HepG2 (cell line): ENCODE results near the gene USP2. TPM values are rescaled to one million over a fixed set of nuclear protein-coding genes. Genes with fewer than 3 reads are reported as not detected.

ENCODE experiments used
- ELF3 ChIP-seq: IDR thresholded peaks from 2 replicates; pipeline ENCODE4 v1.6.1; 2016; ENCODE audit warnings: missing genetic modification reagents, missing compliant biosample characterization
- KAT8 ChIP-seq: IDR thresholded peaks from 2 replicates; pipeline ENCODE4 v1.6.1; 2016; ENCODE audit warnings: missing genetic modification reagents, missing compliant biosample characterization
- KMT2B ChIP-seq: IDR thresholded peaks from 2 replicates; pipeline ENCODE4 v1.6.1; 2016; ENCODE audit warnings: missing genetic modification reagents, missing compliant biosample characterization
- MATR3 ChIP-seq: sonication (generic); formaldehyde crosslinking; IDR thresholded peaks from 2 replicates; pipeline ENCODE4 v1.4.0; 2020; ENCODE audit warnings: missing genetic modification reagents
- NKX3-1 ChIP-seq: sonication (generic); formaldehyde crosslinking; IDR thresholded peaks from 2 replicates; pipeline ENCODE4 v1.5.0; 2020; ENCODE audit warnings: missing genetic modification reagents
- NR2F2 ChIP-seq: IDR thresholded peaks from 2 replicates; pipeline ENCODE4 v1.6.1; 2012; ENCODE audit warnings: low read depth, inconsistent platforms, borderline replicate concordance
- PCBP2 ChIP-seq: fragments of 200-400 bp; formaldehyde crosslinking; optimal IDR thresholded peaks from 2 replicates; pipeline ENCODE3; 2018; ENCODE audit warnings: low read length, low read depth; ENCODE audit not compliant: poor library complexity, severe bottlenecking
- PHF20 ChIP-seq: sonication (generic); formaldehyde crosslinking; IDR thresholded peaks from 2 replicates; pipeline ENCODE4 v1.5.0; 2020; ENCODE audit warnings: mild to moderate bottlenecking, missing genetic modification reagents
- PPARG ChIP-seq: conservative IDR thresholded peaks from 2 replicates; pipeline ENCODE4 v1.6.1; 2016; ENCODE audit warnings: missing biosample characterization, missing genetic modification reagents
- REL ChIP-seq: sonication (generic); formaldehyde crosslinking; conservative IDR thresholded peaks from 2 replicates; pipeline ENCODE4 v1.8.0; 2022; ENCODE audit warnings: mild to moderate bottlenecking, missing genetic modification reagents, moderate library complexity
- RXRA ChIP-seq: sonication (generic); formaldehyde crosslinking; IDR thresholded peaks from 2 replicates; pipeline ENCODE4 v1.5.1; 2020; ENCODE audit warnings: missing genetic modification reagents
- SAFB2 ChIP-seq: sonication (generic); formaldehyde crosslinking; IDR thresholded peaks from 2 replicates; pipeline ENCODE4 v1.5.1; 2020; ENCODE audit warnings: missing genetic modification reagents, low read depth, mild to moderate bottlenecking, borderline replicate concordance
- ZKSCAN8 ChIP-seq: IDR thresholded peaks from 2 replicates; pipeline ENCODE4 v1.6.1; 2016; ENCODE audit warnings: borderline replicate concordance, missing genetic modification reagents, missing compliant biosample characterization
- ZNF318 ChIP-seq: sonication (generic); formaldehyde crosslinking; IDR thresholded peaks from 2 replicates; pipeline ENCODE4 v1.4.0; 2020; ENCODE audit warnings: mild to moderate bottlenecking, missing genetic modification reagents
- ZNF367 ChIP-seq: sonication (generic); formaldehyde crosslinking; IDR thresholded peaks from 2 replicates; pipeline ENCODE4 v1.4.0; 2020; ENCODE audit warnings: missing genetic modification reagents, borderline replicate concordance
- ZNF550 ChIP-seq: sonication (generic); formaldehyde crosslinking; IDR thresholded peaks from 2 replicates; pipeline ENCODE4 v1.4.0; 2020; ENCODE audit warnings: mild to moderate bottlenecking, missing genetic modification reagents, borderline replicate concordance
- ZNF570 ChIP-seq: sonication (generic); formaldehyde crosslinking; IDR thresholded peaks from 2 replicates; pipeline ENCODE4 v1.4.0; 2020; ENCODE audit warnings: mild to moderate bottlenecking, missing genetic modification reagents, borderline replicate concordance
- ZNF598 ChIP-seq: sonication (generic); formaldehyde crosslinking; IDR thresholded peaks from 2 replicates; pipeline ENCODE4 v1.5.1; 2020; ENCODE audit warnings: mild to moderate bottlenecking, missing genetic modification reagents, borderline replicate concordance
- ZNF816 ChIP-seq: sonication (generic); formaldehyde crosslinking; IDR thresholded peaks from 2 replicates; pipeline ENCODE4 v1.8.0; 2022; ENCODE audit warnings: missing genetic modification reagents, mild to moderate bottlenecking, borderline replicate concordance
- ZSCAN9 ChIP-seq: IDR thresholded peaks from 2 replicates; pipeline ENCODE4 v1.6.1; 2016; ENCODE audit warnings: borderline replicate concordance
- polyA plus RNA-seq, 8 experiments: library from polyadenylated mRNA; depleted of rRNA in 3 of 8; stranded (reverse) in 7 of 8; unstranded in 1 of 8; fragments of >200 nt; fragmentation: Illumina TruSeq in 4 of 8; extraction: Trizol in 4 of 8; gene quantifications; 2 replicates each; pipeline versions ENCODE4 v1.2.1 to v1.2.3, GENCODE V29; 2011 to 2016; ENCODE audit warnings: low read depth in 4 of 8, missing spikeins in 1 of 8, mixed read lengths in 1 of 8; ENCODE audit not compliant: insufficient read depth in 1 of 8
- total RNA-seq, 5 experiments: library from RNA; depleted of rRNA; stranded (reverse); fragments of >200 nt; fragmentation: Illumina TruSeq; extraction: Trizol; gene quantifications; 2 replicates each; pipeline ENCODE4 v1.2.3, GENCODE V29; 2016; ENCODE audit warnings: low read depth in 1 of 5
- TF ChIP-seq, protein P1 (sequence below): sonication (generic); formaldehyde crosslinking; IDR thresholded peaks from 2 replicates; pipeline ENCODE4 v1.4.0; 2020; ENCODE audit warnings: low read depth, mild to moderate bottlenecking, missing genetic modification reagents

Gene USP2
- total and polyA plus RNA-seq, 2 of the 13 experiments (the other 11 are each of a cell fraction or from before 2014, with no cell fraction given): 2.5 to 6.0 TPM

DNA sequence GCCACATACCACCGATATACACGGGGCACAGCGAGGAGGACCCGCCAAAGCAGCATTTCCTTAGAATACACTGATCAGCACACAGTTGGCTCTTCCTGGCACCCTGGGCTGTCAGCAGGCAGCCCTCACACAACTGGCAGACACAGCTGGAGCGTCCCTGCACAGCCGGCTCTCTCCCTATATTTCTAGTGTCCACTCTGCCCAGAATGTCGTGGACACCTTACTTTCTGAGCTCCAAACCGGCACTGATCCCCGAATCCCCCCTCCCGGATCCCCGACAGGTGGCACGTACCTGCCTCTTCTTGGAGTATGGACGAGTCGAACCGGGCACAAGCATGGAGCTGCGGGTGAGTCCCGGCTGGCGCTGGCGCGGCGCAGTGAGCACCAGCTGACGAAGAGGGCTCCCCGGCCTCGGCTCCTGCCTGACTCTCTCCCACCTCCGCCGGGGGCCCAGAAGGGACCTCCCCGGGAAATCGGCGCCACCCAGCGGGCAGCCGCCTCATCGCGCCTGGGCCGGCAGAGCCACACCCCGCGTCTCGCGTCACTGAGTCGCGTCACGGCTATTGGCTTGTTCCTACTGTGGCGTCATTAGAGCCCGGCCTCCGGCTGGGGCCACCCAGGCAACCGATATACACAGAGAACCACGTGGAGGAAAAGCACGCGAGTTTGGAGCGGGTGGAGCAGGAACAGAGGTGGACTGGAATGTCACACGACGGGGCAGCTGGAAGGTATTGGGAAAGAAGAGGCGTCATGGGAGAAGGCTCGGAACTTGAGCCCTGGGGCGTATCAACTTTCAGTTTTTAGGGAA lies at the start of gene USP2 (continued):
- no peak for TF ChIP-seq ZNF318 (CRISPR knock-in tag)
- peak; percentile 56; the same call in 1 of the 2 replicates for TF ChIP-seq ZKSCAN8 (CRISPR knock-in tag)
- peak; percentile 67; the same call in 1 of the 2 replicates for TF ChIP-seq KMT2B (CRISPR knock-in tag)
- TF ChIP-seq, protein P1, sequence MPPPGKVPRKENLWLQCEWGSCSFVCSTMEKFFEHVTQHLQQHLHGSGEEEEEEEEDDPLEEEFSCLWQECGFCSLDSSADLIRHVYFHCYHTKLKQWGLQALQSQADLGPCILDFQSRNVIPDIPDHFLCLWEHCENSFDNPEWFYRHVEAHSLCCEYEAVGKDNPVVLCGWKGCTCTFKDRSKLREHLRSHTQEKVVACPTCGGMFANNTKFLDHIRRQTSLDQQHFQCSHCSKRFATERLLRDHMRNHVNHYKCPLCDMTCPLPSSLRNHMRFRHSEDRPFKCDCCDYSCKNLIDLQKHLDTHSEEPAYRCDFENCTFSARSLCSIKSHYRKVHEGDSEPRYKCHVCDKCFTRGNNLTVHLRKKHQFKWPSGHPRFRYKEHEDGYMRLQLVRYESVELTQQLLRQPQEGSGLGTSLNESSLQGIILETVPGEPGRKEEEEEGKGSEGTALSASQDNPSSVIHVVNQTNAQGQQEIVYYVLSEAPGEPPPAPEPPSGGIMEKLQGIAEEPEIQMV: no peak
- peak; percentile 69; the same call in 1 of the 2 replicates for TF ChIP-seq RXRA (CRISPR knock-in tag)
- 0 out of 2 replicates have a peak, but pooled peaks have one; percentile 58 for TF ChIP-seq REL (CRISPR knock-in tag)
- TF ChIP-seq ZNF598 (CRISPR knock-in tag): peak; percentile 47; the same call in 1 of the 2 replicates
- TF ChIP-seq ELF3 (CRISPR knock-in tag): peak; percentile 77
- no peak for TF ChIP-seq ZNF550
- peak; percentile 42; the same call in 1 of the 2 replicates for TF ChIP-seq PPARG (CRISPR knock-in tag)
- TF ChIP-seq SAFB2 (CRISPR knock-in tag): no peak
- TF ChIP-seq PCBP2: no peak
- TF ChIP-seq NKX3-1 (CRISPR knock-in tag): peak; percentile 63; the same call in 1 of the 2 replicates
- no peak for TF ChIP-seq ZNF367 (CRISPR knock-in tag)
- no peak for TF ChIP-seq ZNF570 (CRISPR knock-in tag)
- TF ChIP-seq MATR3 (CRISPR knock-in tag): no peak
- peak; percentile 45; the same call in 1 of the 2 replicates for TF ChIP-seq ZSCAN9
- peak; percentile 44; the same call in 1 of the 2 replicates for TF ChIP-seq NR2F2
- TF ChIP-seq ZNF816 (CRISPR knock-in tag): peak; percentile 74; the same call in 1 of the 2 replicates
- peak; percentile 46; the same call in 1 of the 2 replicates for TF ChIP-seq PHF20 (CRISPR knock-in tag)
- peak; percentile 80 for TF ChIP-seq KAT8 (CRISPR knock-in tag)
